T-helper 17 cell (primary cell): ENCODE data around the gene MVK. TPM values are rescaled to one million over a fixed set of nuclear protein-coding genes. Genes with fewer than 3 reads are reported as not detected.

Experiments used
- total RNA-seq, 4 donors: library from RNA in 2 of 4; stranded (reverse) in 2 of 4; gene quantifications; one replicate each; pipeline ENCODE4 v1.2.3 and lab custom pipeline; 2022 to 2026

The MVK gene
- total RNA-seq, 2 donors from 2014 or later: 10.8 to 14.8 TPM

Other genes with a start within 250 kb of the MVK start
- gene MYO1H, start 225.9 kb upstream of the MVK start, total RNA-seq: not detected
- gene KCTD10, start 96.5 kb upstream of the MVK start, total RNA-seq: 10 to 100 TPM; 19.5 to 35.2 TPM
- 10 to 100 TPM; 26.9 to 32.9 TPM for gene UBE3B, start 96.2 kb upstream of the MVK start, total RNA-seq
- 10 to 100 TPM in 1 of 2 donors, 1 to 10 TPM in 1; 8.0 to 12.1 TPM for gene MMAB, start 290 bp upstream of the MVK start, total RNA-seq
- 1 to 10 TPM; 1.3 to 2.0 TPM for gene FAM222A, start 140.0 kb downstream of the MVK start, total RNA-seq